Measurements from ENCODE around the gene PER2.
A peak's percentile ranks its signal among the peaks of the same experiment; 100 is the strongest.
"Not testable (repeated sequence)": the region's sequence is repeated elsewhere in the genome, so short reads cannot be mapped to it uniquely, and the experiment has no call there.

Gene PER2

GRCh38 chr2:238313289-238313990, 25.0 kb upstream of the PER2 start:
- no peak for DNase-seq

GRCh38 chr2:238310721-238311120, 22.3 kb upstream of the PER2 start:
- not testable (repeated sequence) for DNase-seq

- DNase-seq: no peak
These were observed 19.8 kb upstream of the PER2 start for GRCh38 chr2:238308177-238308576.

GRCh38 chr2:238306672-238306998, 18.2 kb upstream of the PER2 start:
- no peak for DNase-seq

GRCh38 chr2:238305965-238306671, 17.7 kb upstream of the PER2 start:
- no peak for DNase-seq

GRCh38 chr2:238305092-238305862, 16.9 kb upstream of the PER2 start:
- DNase-seq: no peak

GRCh38 chr2:238304116-238304515, 15.7 kb upstream of the PER2 start:
- no peak for DNase-seq

GRCh38 chr2:238302751-238303150, 14.3 kb upstream of the PER2 start:
- no peak for DNase-seq

GRCh38 chr2:238302087-238302486, 13.7 kb upstream of the PER2 start:
- DNase-seq: no peak

- DNase-seq: no peak
These were observed 11.4 kb upstream of the PER2 start for GRCh38 chr2:238299803-238300202.

GRCh38 chr2:238296638-238297457, 8.4 kb upstream of the PER2 start:
- no peak for DNase-seq

- no peak for DNase-seq
These were observed 7.0 kb upstream of the PER2 start for GRCh38 chr2:238295144-238296112.

GRCh38 chr2:238294393-238295143, 6.2 kb upstream of the PER2 start:
- DNase-seq: no peak

GRCh38 chr2:238294046-238294392, 5.6 kb upstream of the PER2 start:
- DNase-seq: no peak

- no peak for DNase-seq
These were observed 3.3 kb upstream of the PER2 start for GRCh38 chr2:238291550-238292281.

- DNase-seq: no peak
These were observed 2.5 kb upstream of the PER2 start for GRCh38 chr2:238290715-238291549.

- peak; percentile 63 for DNase-seq
These were observed 1.7 kb upstream of the PER2 start for GRCh38 chr2:238290091-238290509.

GRCh38 chr2:238289574-238289973, 1.2 kb upstream of the PER2 start:
- peak; percentile 65 for DNase-seq
